ENCODE results near the gene ZFP3. TPM values are rescaled to one million over a fixed set of nuclear protein-coding genes. Genes with fewer than 3 reads are reported as not detected.
"Not testable (repeated sequence)": the region's sequence is repeated elsewhere in the genome, so short reads cannot be mapped to it uniquely, and the experiment has no call there.

The ZFP3 gene
- total and polyA plus RNA-seq, 2 experiments from 2014 or later = 0.55 to 1.6 TPM

- ATAC-seq = no peak
- no peak for DNase-seq (ENCODE audit: low spot score)
Observed at GRCh38 chr17:5133311-5133710, 55.0 kb downstream of the ZFP3 start.

DNA sequence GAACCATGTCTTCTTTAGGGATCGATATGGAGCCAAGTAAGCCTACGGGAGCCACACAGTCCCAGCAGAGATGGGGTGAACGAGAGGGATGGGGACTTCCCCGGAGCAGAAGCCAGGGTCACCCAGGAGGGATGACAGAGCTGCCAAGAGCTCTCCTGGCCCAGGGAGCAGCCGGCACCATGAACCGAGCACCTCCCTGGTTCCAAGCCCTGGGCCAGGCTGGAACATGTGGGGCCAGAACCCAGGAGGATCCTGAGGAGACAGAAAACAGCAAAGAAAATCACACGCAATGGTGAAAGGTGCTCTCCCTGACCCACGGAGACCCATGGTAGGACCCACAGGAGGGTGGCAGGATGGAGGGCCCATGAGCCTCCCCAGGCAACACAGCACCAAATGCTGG lies 55.7 kb downstream of the ZFP3 start:
- not testable (repeated sequence) for H3K4me1 Mint-ChIP-seq

More at GRCh38 chr17:5133311-5133710, 55.0 kb downstream of the ZFP3 start:
- Histone ChIP-seq H3K36me3 (ENCODE audit: insufficient read depth) (no peaks in the 10 kb centered on the region), H3F3A (replicated peaks; ENCODE audit: low read depth) (no peaks in the 10 kb centered on the region), H3K4me2 (no peak overlapping the region), H3K27ac (ENCODE audit: low read depth) (no peak overlapping the region), H3K4me3 (no peak overlapping the region), H3K4me1 (ENCODE audit: insufficient read depth) (no peaks in the 10 kb centered on the region), H3K27me3 (ENCODE audit: insufficient read depth) (no peaks in the 10 kb centered on the region), H2AFZ (no peak overlapping the region), H4K20me1 (replicated peaks; ENCODE audit: insufficient read depth) (no peaks in the 10 kb centered on the region), H3K79me2 (replicated peaks; ENCODE audit: insufficient read depth) (no peaks in the 10 kb centered on the region), H3K9me2 (ENCODE audit: insufficient read depth) (no peaks in the 10 kb centered on the region)
- Mint-ChIP-seq H3K4me3 (no peak overlapping the region), H3K9me3 (no peaks in the 10 kb centered on the region; the same call in 2 of the 3 replicates), H3K27ac (no peak overlapping the region), H3K36me3 (ENCODE audit: low read depth) (no peaks in the 10 kb centered on the region), H3K4me1 (no peaks in the 10 kb centered on the region), H3K27me3 (ENCODE audit: insufficient read depth, low read depth, poor library complexity) (peaks cover 6% of the 10 kb centered on the region)
- TF ChIP-seq ETS1 (IDR thresholded peaks at IDR 0.05) = no peak
- no peak for TF ChIP-seq CTCF (conservative IDR thresholded peaks at IDR 0.05; ENCODE audit: low read depth in 2 of 2)
- no peak for TF ChIP-seq ZNF331 (CRISPR knock-in tag; IDR thresholded peaks at IDR 0.05; ENCODE audit: low read depth)
- no peak for TF ChIP-seq CREB1 (CRISPR knock-in tag; IDR thresholded peaks at IDR 0.05; ENCODE audit: low read depth)
- no peak for TF ChIP-seq EZH2 (IDR thresholded peaks at IDR 0.05; ENCODE audit: low read depth, unreplicated experiment)
- TF ChIP-seq EZH2phosphoT487 (IDR thresholded peaks at IDR 0.05; ENCODE audit: unreplicated experiment) = no peak

GRCh38 chr17:5134571-5134970 lies 56.3 kb downstream of the ZFP3 start:
- H3K4me2 ChIP-seq; H3K4me3 Mint-ChIP-seq; H3K4me1 Mint-ChIP-seq; H3K4me1 ChIP-seq (ENCODE audit: insufficient read depth); H3K36me3 ChIP-seq (ENCODE audit: insufficient read depth); H4K20me1 ChIP-seq (replicated peaks; ENCODE audit: insufficient read depth); H2AFZ ChIP-seq; H3K27ac Mint-ChIP-seq; H3K27ac ChIP-seq (ENCODE audit: low read depth); H3K9me3 Mint-ChIP-seq; H3K36me3 Mint-ChIP-seq (ENCODE audit: low read depth); ATAC-seq; H3K27me3 ChIP-seq (ENCODE audit: insufficient read depth); DNase-seq (ENCODE audit: low spot score); H3K79me2 ChIP-seq (replicated peaks; ENCODE audit: insufficient read depth); H3K9me2 ChIP-seq (ENCODE audit: insufficient read depth); H3K4me3 ChIP-seq; H3F3A ChIP-seq (replicated peaks; ENCODE audit: low read depth); H3K27me3 Mint-ChIP-seq (ENCODE audit: insufficient read depth, low read depth, poor library complexity): not testable (repeated sequence)

More for the DNA sequence above, 55.7 kb downstream of the ZFP3 start:
- not testable (repeated sequence) for H3K27me3 Mint-ChIP-seq (ENCODE audit: insufficient read depth, low read depth, poor library complexity); H3K27ac ChIP-seq (ENCODE audit: low read depth); H3K4me3 Mint-ChIP-seq; H3K79me2 ChIP-seq (replicated peaks; ENCODE audit: insufficient read depth); H3K9me3 Mint-ChIP-seq; DNase-seq (ENCODE audit: low spot score); H3K4me1 ChIP-seq (ENCODE audit: insufficient read depth); H3K27me3 ChIP-seq (ENCODE audit: insufficient read depth); H3K27ac Mint-ChIP-seq; H3F3A ChIP-seq (replicated peaks; ENCODE audit: low read depth); H3K36me3 Mint-ChIP-seq (ENCODE audit: low read depth); H3K4me3 ChIP-seq; H3K9me2 ChIP-seq (ENCODE audit: insufficient read depth); H4K20me1 ChIP-seq (replicated peaks; ENCODE audit: insufficient read depth); ATAC-seq; H3K36me3 ChIP-seq (ENCODE audit: insufficient read depth); H3K4me2 ChIP-seq; H2AFZ ChIP-seq

GRCh38 chr17:5135131-5135712 lies 57.0 kb downstream of the ZFP3 start:
- H3K36me3 Mint-ChIP-seq (ENCODE audit: low read depth); H2AFZ ChIP-seq; H3K79me2 ChIP-seq (replicated peaks; ENCODE audit: insufficient read depth); H3K9me3 Mint-ChIP-seq; H3K4me3 Mint-ChIP-seq; H3K4me1 Mint-ChIP-seq; H3K4me3 ChIP-seq; DNase-seq (ENCODE audit: low spot score); H3K27ac ChIP-seq (ENCODE audit: low read depth); H3K27me3 Mint-ChIP-seq (ENCODE audit: insufficient read depth, low read depth, poor library complexity); H3K27ac Mint-ChIP-seq; H3K4me2 ChIP-seq; H3K4me1 ChIP-seq (ENCODE audit: insufficient read depth); ATAC-seq; H3K36me3 ChIP-seq (ENCODE audit: insufficient read depth); H4K20me1 ChIP-seq (replicated peaks; ENCODE audit: insufficient read depth); H3K27me3 ChIP-seq (ENCODE audit: insufficient read depth); H3F3A ChIP-seq (replicated peaks; ENCODE audit: low read depth); H3K9me2 ChIP-seq (ENCODE audit: insufficient read depth): not testable (repeated sequence)

Data from GM23338 (cell line).